GM19468 (cell line): ENCODE results near the gene C6orf15.
"Not testable (repeated sequence)": the region's sequence is repeated elsewhere in the genome, so short reads cannot be mapped to it uniquely, and the experiment has no call there.

Experiments used
- ATAC-seq: cut with Tn5 transposase; IDR thresholded peaks from one replicate; pipeline ENCODE4 v1.9.1; 2021; ENCODE audit warnings: mild to moderate bottlenecking, moderate library complexity, moderate number of reproducible peaks; ENCODE audit not compliant: unreplicated experiment; ENCODE audit errors: extremely low read depth

The C6orf15 gene

GRCh38 chr6:31076611-31077010, 35.8 kb downstream of the C6orf15 start:
- no peak for ATAC-seq

- no peak for ATAC-seq
Measured at GRCh38 chr6:31075528-31075927, 36.8 kb downstream of the C6orf15 start.

GRCh38 chr6:31074401-31074800, 38.0 kb downstream of the C6orf15 start:
- ATAC-seq: no peak

- ATAC-seq: no peak
Measured at GRCh38 chr6:31070711-31071197, 41.6 kb downstream of the C6orf15 start.

- ATAC-seq: no peak
Measured at GRCh38 chr6:31068669-31069340, 43.6 kb downstream of the C6orf15 start.

- not testable (repeated sequence) for ATAC-seq
Measured at GRCh38 chr6:31067891-31068668, 44.3 kb downstream of the C6orf15 start.

- not testable (repeated sequence) for ATAC-seq
Measured at GRCh38 chr6:31067028-31067427, 45.3 kb downstream of the C6orf15 start.

- no peak for ATAC-seq
Measured at GRCh38 chr6:31065556-31065955, 46.8 kb downstream of the C6orf15 start.

- no peak for ATAC-seq
Measured at GRCh38 chr6:31063906-31064435, 48.4 kb downstream of the C6orf15 start.
